Calu3 (cell line): ENCODE results near the gene BLOC1S1. TPM values are rescaled to one million over a fixed set of nuclear protein-coding genes. Genes with fewer than 3 reads are reported as not detected.

Experiments used
- BruUV-seq: library from RNA; stranded (reverse); fragments of 400-500 nt; replicated peaks from 2 replicates; lab custom pipeline; 2021; lab: Mats Ljungman, UMichigan
- CTCF ChIA-PET: fragments of 300-600 bp; sonication (Branson Sonifier 250); formaldehyde crosslinking; loops from one replicate; lab custom pipeline; 2022; ENCODE audit warnings: antibody characterized with exemption; lab: Charles Lee
- DNase-seq: peaks from one replicate; pipeline ENCODE4 v3.0.0; 2022
- H3K27ac Mint-ChIP-seq: one replicate; pipeline ENCODE4 v1.8.0; 2022; ENCODE audit warnings: mixed read lengths; ENCODE audit not compliant: unreplicated experiment
- H3K27me3 Mint-ChIP-seq: one replicate; pipeline ENCODE4 v1.8.0; 2022; ENCODE audit warnings: mixed read lengths; ENCODE audit not compliant: unreplicated experiment
- H3K36me3 Mint-ChIP-seq: one replicate; pipeline ENCODE4 v1.8.0; 2022; ENCODE audit warnings: mild to moderate bottlenecking, moderate library complexity, mixed read lengths; ENCODE audit not compliant: insufficient read depth, unreplicated experiment
- H3K4me1 Mint-ChIP-seq: one replicate; pipeline ENCODE4 v1.8.0; 2022; ENCODE audit warnings: mild to moderate bottlenecking, low read depth, mixed read lengths; ENCODE audit not compliant: unreplicated experiment
- H3K4me3 Mint-ChIP-seq: one replicate; pipeline ENCODE4 v1.8.0; 2022; ENCODE audit warnings: mild to moderate bottlenecking, low read depth, moderate library complexity, mixed read lengths; ENCODE audit not compliant: unreplicated experiment
- H3K9me3 Mint-ChIP-seq: one replicate; pipeline ENCODE4 v1.8.0; 2022; ENCODE audit warnings: low read depth, mixed read lengths; ENCODE audit not compliant: unreplicated experiment
- CTCF ChIP-seq: fragments of 200-600 bp; IDR thresholded peaks from one replicate; pipeline ENCODE4 v1.8.0; 2022; ENCODE audit warnings: antibody characterized with exemption; ENCODE audit not compliant: unreplicated experiment
- intact Hi-C: fragments of 100-400 bp; cut with micrococcal nuclease; formaldehyde crosslinking; loops from one replicate; pipeline ENCODE4 v1.10.0; 2022; ENCODE audit not compliant: unreplicated experiment
- total RNA-seq: library from RNA; stranded (reverse); gene quantifications from 2 replicates; pipeline ENCODE4 v1.2.3, GENCODE V29; 2022

BLOC1S1 gene
- total RNA-seq, 1 experiment from 2014 or later, result 71.0 TPM

- DNase-seq, result no peak
- Mint-ChIP-seq H3K36me3 (peaks cover 1% of the 10 kb centered on the region), H3K27me3 (peaks cover 57% of the 10 kb centered on the region), H3K9me3 (no peaks in the 10 kb centered on the region), H3K4me3 (no peak overlapping the region), H3K27ac (no peak overlapping the region), H3K4me1 (peaks cover 12% of the 10 kb centered on the region)
- CTCF ChIA-PET, result no interaction called here
- intact Hi-C loops, result no loop called here
- no peak for TF ChIP-seq CTCF
- BruUV-seq, result no TSS peak
These were observed 13.0 kb upstream of the BLOC1S1 start for GRCh38 chr12:55702861-55703260.

- CTCF ChIA-PET, result no interaction called here
- Mint-ChIP-seq H3K36me3 (peaks cover 5% of the 10 kb centered on the region), H3K4me1 (peaks cover 16% of the 10 kb centered on the region), H3K27ac (no peak overlapping the region), H3K9me3 (no peaks in the 10 kb centered on the region), H3K4me3 (no peak overlapping the region), H3K27me3 (peaks cover 58% of the 10 kb centered on the region)
- no peak for DNase-seq
- no TSS peak for BruUV-seq
- intact Hi-C loops, result no loop called here
- TF ChIP-seq CTCF, result no peak
These were observed 12.6 kb upstream of the BLOC1S1 start for GRCh38 chr12:55703288-55703687.

- CTCF ChIA-PET, result no interaction called here
- H3K4me1 Mint-ChIP-seq, result peaks cover 25% of the 10 kb centered on the region
- no TSS peak for BruUV-seq
- no peak for DNase-seq
- no peak overlapping the region for H3K4me3 Mint-ChIP-seq
- no peak for TF ChIP-seq CTCF
- no peak overlapping the region for H3K27ac Mint-ChIP-seq
- peaks cover 64% of the 10 kb centered on the region for H3K27me3 Mint-ChIP-seq
- no peaks in the 10 kb centered on the region for H3K9me3 Mint-ChIP-seq
- H3K36me3 Mint-ChIP-seq, result peaks cover 6% of the 10 kb centered on the region
- intact Hi-C loops, result no loop called here
These were observed 11.7 kb upstream of the BLOC1S1 start for GRCh38 chr12:55703901-55704761.

GRCh38 chr12:55704824-55705718 lies 10.8 kb upstream of the BLOC1S1 start:
- H3K27me3 Mint-ChIP-seq, result peaks cover 64% of the 10 kb centered on the region
- H3K4me1 Mint-ChIP-seq, result peaks cover 28% of the 10 kb centered on the region
- no peak for TF ChIP-seq CTCF
- DNase-seq, result no peak
- intact Hi-C loops, result no loop called here
- no TSS peak for BruUV-seq
- H3K9me3 Mint-ChIP-seq, result no peaks in the 10 kb centered on the region
- H3K27ac Mint-ChIP-seq, result no peak overlapping the region
- peaks cover 6% of the 10 kb centered on the region for H3K36me3 Mint-ChIP-seq
- no peak overlapping the region for H3K4me3 Mint-ChIP-seq
- CTCF ChIA-PET, result interaction anchor here (0.9 to 2.6 kb wide), 4 partner anchors 9 to 24 kb away, joined by 3 to 14 read pairs (median 4); partner anchors contain the start of gene RDH5
